Left lobe of liver (tissue), 1 donor: Measurements from ENCODE around the gene ORAI3. TPM values are rescaled to one million over a fixed set of nuclear protein-coding genes. Genes with fewer than 3 reads are reported as not detected.

Experiments
- total RNA-seq: library from RNA; stranded (reverse); gene quantifications from one replicate; pipeline ENCODE4 v1.2.1, GENCODE V29; 2021
- donor health status: DM: no; HTN: yes; CAD: no.

Gene ORAI3
- total RNA-seq, 1 donor from 2014 or later: 51.3 TPM

Other genes with a start within 250 kb of the ORAI3 start
- 27.7 TPM for gene SRCAP, start 249.9 kb upstream of the ORAI3 start, total RNA-seq
- gene PHKG2, start 200.6 kb upstream of the ORAI3 start, total RNA-seq: 23.0 TPM
- 0.40 TPM for gene CFAP119, start 187.0 kb upstream of the ORAI3 start, total RNA-seq
- 35.7 TPM for gene RNF40, start 186.7 kb upstream of the ORAI3 start, total RNA-seq
- 4.6 TPM for gene ZNF629, start 161.9 kb upstream of the ORAI3 start, total RNA-seq
- gene BCL7C, start 55.0 kb upstream of the ORAI3 start, total RNA-seq: 6.2 TPM
- 0.58 TPM for gene CTF1, start 52.5 kb upstream of the ORAI3 start, total RNA-seq
- gene FBXL19, start 25.5 kb upstream of the ORAI3 start, total RNA-seq: 3.6 TPM
- gene SETD1A, start 8.7 kb downstream of the ORAI3 start, total RNA-seq: 8.2 TPM
- 71.5 TPM for gene HSD3B7, start 36.1 kb downstream of the ORAI3 start, total RNA-seq
- gene STX1B, start 61.6 kb downstream of the ORAI3 start, total RNA-seq: 4.2 TPM
- gene STX4, start 84.5 kb downstream of the ORAI3 start, total RNA-seq: 24.6 TPM
- gene ZNF668, start 125.2 kb downstream of the ORAI3 start, total RNA-seq: 3.6 TPM
- 6.7 TPM for gene ZNF646, start 125.4 kb downstream of the ORAI3 start, total RNA-seq
- gene PRSS53, start 139.9 kb downstream of the ORAI3 start, total RNA-seq: 4.4 TPM
- gene VKORC1, start 145.7 kb downstream of the ORAI3 start, total RNA-seq: 101 TPM
- 42.7 TPM for gene BCKDK, start 159.3 kb downstream of the ORAI3 start, total RNA-seq
- gene KAT8, start 168.6 kb downstream of the ORAI3 start, total RNA-seq: 27.0 TPM
- gene PRSS8, start 186.7 kb downstream of the ORAI3 start, total RNA-seq: 14.5 TPM
- 1.5 TPM for gene PRSS36, start 201.0 kb downstream of the ORAI3 start, total RNA-seq
- 43.5 TPM for gene FUS, start 231.1 kb downstream of the ORAI3 start, total RNA-seq